Measurements from ENCODE around the gene SLC2A8. TPM values are rescaled to one million over a fixed set of nuclear protein-coding genes. Genes with fewer than 3 reads are reported as not detected.

Gene SLC2A8
- total RNA-seq, 1 donor from 2014 or later, result 21.8 TPM

DNA sequence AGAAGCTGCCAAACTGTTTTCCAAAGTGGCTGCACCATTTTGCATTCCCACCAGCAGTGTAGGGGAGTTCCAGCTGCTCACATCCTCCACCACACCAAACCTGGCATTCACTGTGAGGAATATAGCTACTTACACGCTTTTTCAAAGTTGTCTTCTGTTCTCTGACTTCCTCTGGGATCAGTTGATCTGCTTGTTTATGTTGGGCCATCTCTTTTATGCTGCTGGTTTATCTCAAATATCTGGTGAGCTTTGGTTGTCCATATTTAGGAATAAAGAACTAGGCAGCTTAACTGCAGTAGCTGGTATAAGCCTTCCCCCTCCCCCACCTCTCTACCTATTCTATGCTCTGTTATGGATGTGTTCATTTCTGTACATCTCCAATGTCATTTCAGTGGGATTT is 18.7 kb downstream of the SLC2A8 start:
- H3K36me3 ChIP-seq, result no peaks in the 10 kb centered on the region
- intact Hi-C loops (cut with DNase I), result no loop called here
- TF ChIP-seq, protein P1, sequence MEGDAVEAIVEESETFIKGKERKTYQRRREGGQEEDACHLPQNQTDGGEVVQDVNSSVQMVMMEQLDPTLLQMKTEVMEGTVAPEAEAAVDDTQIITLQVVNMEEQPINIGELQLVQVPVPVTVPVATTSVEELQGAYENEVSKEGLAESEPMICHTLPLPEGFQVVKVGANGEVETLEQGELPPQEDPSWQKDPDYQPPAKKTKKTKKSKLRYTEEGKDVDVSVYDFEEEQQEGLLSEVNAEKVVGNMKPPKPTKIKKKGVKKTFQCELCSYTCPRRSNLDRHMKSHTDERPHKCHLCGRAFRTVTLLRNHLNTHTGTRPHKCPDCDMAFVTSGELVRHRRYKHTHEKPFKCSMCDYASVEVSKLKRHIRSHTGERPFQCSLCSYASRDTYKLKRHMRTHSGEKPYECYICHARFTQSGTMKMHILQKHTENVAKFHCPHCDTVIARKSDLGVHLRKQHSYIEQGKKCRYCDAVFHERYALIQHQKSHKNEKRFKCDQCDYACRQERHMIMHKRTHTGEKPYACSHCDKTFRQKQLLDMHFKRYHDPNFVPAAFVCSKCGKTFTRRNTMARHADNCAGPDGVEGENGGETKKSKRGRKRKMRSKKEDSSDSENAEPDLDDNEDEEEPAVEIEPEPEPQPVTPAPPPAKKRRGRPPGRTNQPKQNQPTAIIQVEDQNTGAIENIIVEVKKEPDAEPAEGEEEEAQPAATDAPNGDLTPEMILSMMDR (IDR thresholded peaks at IDR 0.05), result no peak
- no peak for ATAC-seq
- H3K9me3 ChIP-seq, result no peaks in the 10 kb centered on the region
- H3K4me3 ChIP-seq, result no peak overlapping the region
- no peaks in the 10 kb centered on the region for H3K27me3 ChIP-seq
- H3K4me1 ChIP-seq, result no peaks in the 10 kb centered on the region
- no peak for DNase-seq
- no peak overlapping the region for H3K27ac ChIP-seq

DNA sequence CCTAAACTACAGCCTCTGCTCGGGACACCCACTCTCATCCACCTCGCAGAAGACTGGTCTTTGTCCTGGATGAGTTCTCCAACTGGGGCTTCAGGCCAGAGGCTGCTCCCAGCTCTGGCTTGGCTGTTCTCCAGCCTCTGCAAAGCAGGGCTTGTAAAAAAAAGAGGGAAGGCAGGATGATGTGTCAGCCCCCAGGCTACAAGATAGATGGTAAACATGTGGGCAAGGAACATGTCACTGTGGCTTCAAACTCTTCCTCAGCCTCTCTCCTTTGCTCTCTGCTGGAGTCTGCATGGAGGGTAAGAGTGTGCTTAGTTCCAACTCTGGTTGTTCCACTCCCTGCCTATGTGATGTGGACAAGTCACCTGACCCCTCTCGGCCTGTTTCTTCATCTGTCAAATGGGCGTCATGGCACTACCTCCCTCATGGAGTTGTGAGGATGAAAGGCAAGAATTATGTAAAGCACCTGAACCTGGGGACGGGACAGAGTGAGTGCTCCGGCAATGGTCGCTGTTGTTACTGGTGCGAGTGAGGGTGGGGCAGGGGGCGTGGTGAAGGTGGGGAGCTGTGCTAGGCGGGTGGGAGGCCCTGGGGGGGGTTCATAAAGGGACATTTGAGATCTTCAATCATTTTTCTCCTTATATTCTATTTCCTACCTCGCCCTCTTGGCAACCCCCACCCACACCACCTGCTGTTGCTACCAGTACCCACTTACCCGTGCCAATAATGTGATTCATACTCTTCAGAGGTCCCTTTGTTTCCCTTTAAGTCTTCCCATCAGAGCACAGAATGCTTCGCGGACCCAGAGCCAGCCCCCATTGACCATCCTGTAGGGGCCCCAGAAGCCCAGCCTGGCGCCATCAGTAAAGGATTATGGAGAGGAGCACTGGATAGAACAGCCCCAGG is 20.4 kb downstream of the SLC2A8 start:
- no peak overlapping the region for H3K4me3 ChIP-seq
- DNase-seq (no peak), ATAC-seq (peak; percentile 32)
- H3K4me1 ChIP-seq, result peaks cover 4% of the 10 kb centered on the region
- TF ChIP-seq, protein P1 (IDR thresholded peaks at IDR 0.05), result no peak
- no peaks in the 10 kb centered on the region for H3K36me3 ChIP-seq
- no peak overlapping the region for H3K27ac ChIP-seq
- intact Hi-C loops (cut with DNase I), result no loop called here
- H3K9me3 ChIP-seq, result no peaks in the 10 kb centered on the region
- H3K27me3 ChIP-seq, result no peaks in the 10 kb centered on the region

DNA sequence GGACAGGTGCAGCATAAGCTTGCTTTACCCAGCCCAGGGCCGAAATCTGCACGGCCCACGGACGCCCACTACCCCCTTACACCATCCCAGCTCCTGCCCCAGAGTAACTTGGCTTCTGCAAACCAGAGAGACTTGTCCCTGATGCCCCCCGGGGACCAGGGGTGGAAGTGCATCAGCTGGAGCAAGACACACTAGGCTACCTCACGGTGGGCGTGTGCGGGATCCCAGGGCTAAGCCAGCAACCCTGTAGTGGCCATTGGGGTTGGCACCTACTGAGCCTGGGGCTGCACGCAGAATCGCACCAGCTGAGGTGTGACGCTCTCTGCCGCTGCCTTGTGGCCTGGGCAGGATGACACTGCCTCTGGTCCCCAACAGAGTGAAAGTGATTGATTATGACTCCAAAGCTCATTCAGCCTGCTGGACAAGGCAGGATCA is 21.1 kb downstream of the SLC2A8 start:
- Histone ChIP-seq H3K4me1 (peaks cover 10% of the 10 kb centered on the region), H3K27ac (no peak overlapping the region), H3K4me3 (no peak overlapping the region), H3K27me3 (no peaks in the 10 kb centered on the region), H3K9me3 (no peaks in the 10 kb centered on the region), H3K36me3 (no peaks in the 10 kb centered on the region)
- peak; percentile 75 for ATAC-seq
- intact Hi-C loops (cut with DNase I), result no loop called here
- TF ChIP-seq, protein P1 (IDR thresholded peaks at IDR 0.05), result peak; percentile 30
- DNase-seq, result peak; percentile 73

DNA sequence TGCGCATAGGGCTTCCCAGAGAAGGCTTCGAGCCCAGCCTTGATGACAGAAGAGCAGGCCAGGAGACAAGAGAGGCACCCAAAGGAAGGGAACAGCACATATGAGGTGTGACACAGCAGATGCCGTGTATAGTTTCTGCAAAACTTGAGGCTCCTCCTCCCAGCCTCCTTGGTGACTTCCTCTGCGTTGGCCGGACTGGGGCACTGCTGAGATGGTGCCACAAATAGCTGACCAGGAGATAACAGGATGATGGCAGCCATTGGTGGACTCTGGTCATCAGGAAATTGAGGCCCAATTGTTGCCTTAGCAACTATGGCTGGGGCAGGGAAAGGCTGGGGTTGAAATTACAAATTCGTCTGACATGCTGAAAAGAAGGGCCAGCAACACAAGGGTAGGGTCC is 22.4 kb downstream of the SLC2A8 start:
- Histone ChIP-seq H3K9me3 (no peaks in the 10 kb centered on the region), H3K36me3 (no peaks in the 10 kb centered on the region), H3K27me3 (no peaks in the 10 kb centered on the region), H3K27ac (no peak overlapping the region), H3K4me1 (peaks cover 11% of the 10 kb centered on the region), H3K4me3 (no peak overlapping the region)
- intact Hi-C loops (cut with DNase I), result no loop called here
- TF ChIP-seq, protein P1 (IDR thresholded peaks at IDR 0.05), result no peak
- no peak for ATAC-seq
- no peak for DNase-seq

DNA sequence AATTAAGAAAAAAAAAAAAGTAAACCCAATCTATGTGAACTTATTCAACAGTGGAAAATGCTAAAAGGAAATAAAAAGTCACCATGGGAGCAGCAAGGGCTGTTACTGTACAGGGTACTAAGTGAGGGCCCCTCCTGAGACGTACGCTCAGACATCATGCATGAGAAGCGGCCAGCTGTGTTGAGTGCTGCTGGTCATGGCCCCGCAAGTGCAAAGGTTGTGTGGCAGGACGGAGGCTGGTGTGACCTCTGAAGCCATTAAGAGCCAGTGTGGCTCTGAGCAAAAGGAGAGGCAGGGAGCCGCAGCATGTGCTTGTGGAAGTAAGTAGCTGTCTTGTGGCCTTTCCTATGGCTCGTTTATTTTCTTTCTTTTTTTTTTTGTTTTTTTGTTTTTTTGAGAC is 24.1 kb downstream of the SLC2A8 start:
- TF ChIP-seq, protein P1 (IDR thresholded peaks at IDR 0.05), result no peak
- Histone ChIP-seq H3K9me3 (no peaks in the 10 kb centered on the region), H3K4me3 (no peak overlapping the region), H3K27ac (no peak overlapping the region), H3K4me1 (peaks cover 23% of the 10 kb centered on the region), H3K27me3 (no peaks in the 10 kb centered on the region), H3K36me3 (no peaks in the 10 kb centered on the region)
- DNase-seq (no peak), ATAC-seq (no peak)
- intact Hi-C loops (cut with DNase I), result no loop called here
